CD4-positive, CD25-positive, alpha-beta regulatory T cell (primary cell): ENCODE data around the gene FBXL7. TPM values are rescaled to one million over a fixed set of nuclear protein-coding genes. Genes with fewer than 3 reads are reported as not detected.

ENCODE experiments used
- ATAC-seq, 2 donors: fragments of 150-1000 bp; cut with Tn5 transposase; one replicate each; pipeline ENCODE4 v1.10.0; 2021; ENCODE audit warnings: low read depth in 2 of 2, moderate number of reproducible peaks in 2 of 2, moderate library complexity in 1 of 2
- DNase-seq, 3 donors: peaks; one replicate each; pipeline versions ENCODE4 v3.0.0 to v3.0.0-alpha.2; 2012 to 2022; ENCODE audit warnings: mixed read lengths in 1 of 3
- H3K27ac ChIP-seq: one replicate; pipeline ENCODE4 v1.7.0; 2013; ENCODE audit warnings: mild to moderate bottlenecking, low read length; ENCODE audit not compliant: insufficient read depth, poor library complexity, severe bottlenecking
- H3K27me3 ChIP-seq: one replicate; pipeline ENCODE4 v1.7.0; 2013; ENCODE audit warnings: low read length; ENCODE audit not compliant: control insufficient read depth, insufficient read depth
- H3K36me3 ChIP-seq: one replicate; pipeline ENCODE4 v1.7.0; 2013; ENCODE audit warnings: mild to moderate bottlenecking, low read length, moderate library complexity; ENCODE audit not compliant: control insufficient read depth, insufficient read depth
- H3K4me1 ChIP-seq: 2 replicates; pipeline ENCODE4 v1.7.0; 2013; ENCODE audit warnings: mild to moderate bottlenecking, low read length; ENCODE audit not compliant: insufficient read depth, control insufficient read depth, poor library complexity, severe bottlenecking
- H3K4me3 ChIP-seq: one replicate; pipeline ENCODE4 v1.7.0; 2013; ENCODE audit warnings: low read depth, mild to moderate bottlenecking, low read length, moderate library complexity
- H3K9me3 ChIP-seq, 2 experiments: 1 replicate in 1 of 2; 2 replicates in 1 of 2; pipeline ENCODE4 v1.7.0; 2013; ENCODE audit warnings: low read length in 2 of 2, mild to moderate bottlenecking in 1 of 2, moderate library complexity in 1 of 2; ENCODE audit not compliant: control insufficient read depth in 2 of 2
- H3K27ac Mint-ChIP-seq, 3 donors: one replicate each; pipeline ENCODE4 v1.8.0; 2020 to 2022; ENCODE audit warnings: mild to moderate bottlenecking in 3 of 3, mixed read lengths in 3 of 3, moderate library complexity in 2 of 3
- H3K27me3 Mint-ChIP-seq: one replicate; pipeline ENCODE4 v1.8.0; 2022; ENCODE audit warnings: mild to moderate bottlenecking, mixed read lengths
- H3K36me3 Mint-ChIP-seq: one replicate; pipeline ENCODE4 v1.8.0; 2020; ENCODE audit warnings: mixed read lengths
- H3K4me1 Mint-ChIP-seq, 4 donors: one replicate each; pipeline ENCODE4 v1.8.0; 2020 to 2022; ENCODE audit warnings: mixed read lengths in 4 of 4, mild to moderate bottlenecking in 1 of 4
- H3K4me3 Mint-ChIP-seq, 4 donors: one replicate each; pipeline ENCODE4 v1.8.0; 2020 to 2022; ENCODE audit warnings: mild to moderate bottlenecking in 4 of 4, mixed read lengths in 4 of 4, moderate library complexity in 3 of 4
- H3K9me3 Mint-ChIP-seq, 7 donors: one replicate each; pipeline ENCODE4 v1.8.0; 2020 to 2022; ENCODE audit warnings: mixed read lengths in 7 of 7, mild to moderate bottlenecking in 3 of 7, moderate library complexity in 2 of 7
- polyA plus RNA-seq, 4 donors: library from polyadenylated mRNA; unstranded; fragments of 300-500 nt; fragmentation: Illumina TruSeq; gene quantifications; one replicate each; pipeline ENCODE4 v1.2.3, GENCODE V29; 2021
- total RNA-seq: library from RNA; stranded (reverse); gene quantifications from one replicate; pipeline ENCODE4 v1.2.3, GENCODE V29; 2022

The FBXL7 gene
- total and polyA plus RNA-seq, 5 donors from 2014 or later: not detected

DNA sequence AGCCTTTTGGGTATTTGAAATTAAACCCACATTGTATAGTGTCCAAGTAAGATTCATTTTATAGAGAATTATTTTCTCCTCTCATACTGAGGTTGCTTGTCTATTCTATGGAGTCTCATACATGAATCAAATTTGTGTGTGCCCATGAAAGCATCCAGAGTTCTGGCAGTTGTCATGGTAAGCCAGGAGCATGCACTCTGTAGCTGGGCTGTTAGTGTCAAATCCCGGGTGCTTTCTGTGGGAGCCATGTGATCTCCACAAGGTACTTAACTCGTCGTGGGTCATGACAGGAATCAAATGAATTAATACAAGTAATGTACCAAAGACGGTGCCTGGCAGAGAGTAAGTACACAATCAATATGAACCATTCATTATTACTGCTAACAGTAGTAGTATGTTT, 58.7 kb downstream of the FBXL7 start:
- H3K27ac ChIP-seq: no peak overlapping the region
- Mint-ChIP-seq H3K4me1 (no peaks in the 10 kb centered on the region), H3K9me3 (peaks cover 0 to 6% (median 2%) of the 10 kb centered on the region in 7 donors), H3K4me3 (no peak overlapping the region), H3K27me3 (no peaks in the 10 kb centered on the region), H3K36me3 (no peaks in the 10 kb centered on the region), H3K27ac (no peak overlapping the region)
- H3K27me3 ChIP-seq: no peaks in the 10 kb centered on the region
- ATAC-seq: no peak
- no peak overlapping the region for H3K4me3 ChIP-seq
- no peaks in the 10 kb centered on the region for H3K36me3 ChIP-seq
- no peaks in the 10 kb centered on the region for H3K4me1 ChIP-seq
- no peak for DNase-seq
- H3K9me3 ChIP-seq: peaks cover 0 to 2% of the 10 kb centered on the region in 2 experiments

DNA sequence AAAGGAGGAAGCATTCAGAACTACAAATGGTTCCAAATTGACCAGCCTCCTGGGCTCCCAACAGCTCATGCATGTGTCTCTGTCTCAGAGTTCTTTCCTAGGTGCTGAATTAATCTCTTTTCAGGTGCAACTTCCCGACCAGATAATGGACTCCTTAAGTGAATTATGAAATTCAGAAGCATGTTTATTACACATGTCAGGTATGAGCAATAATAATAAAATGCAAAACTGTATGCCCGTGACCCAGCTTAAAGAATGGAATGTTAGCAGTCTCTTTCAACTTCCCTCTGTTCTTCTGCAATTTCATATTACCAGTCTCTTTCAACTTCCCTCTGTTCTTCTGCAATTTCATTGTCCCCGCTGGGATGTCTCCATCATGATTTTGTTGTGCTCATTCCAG, 60.4 kb downstream of the FBXL7 start:
- Mint-ChIP-seq H3K4me3 (no peak overlapping the region), H3K4me1 (no peaks in the 10 kb centered on the region), H3K36me3 (no peaks in the 10 kb centered on the region), H3K27me3 (no peaks in the 10 kb centered on the region), H3K27ac (no peak overlapping the region), H3K9me3 (peaks cover 0 to 6% (median 2%) of the 10 kb centered on the region in 7 donors)
- H3K36me3 ChIP-seq: no peaks in the 10 kb centered on the region
- ATAC-seq (no peak), DNase-seq (no peak)
- no peaks in the 10 kb centered on the region for H3K27me3 ChIP-seq
- H3K9me3 ChIP-seq: no peaks in the 10 kb centered on the region
- no peak overlapping the region for H3K4me3 ChIP-seq
- no peak overlapping the region for H3K27ac ChIP-seq
- no peaks in the 10 kb centered on the region for H3K4me1 ChIP-seq

DNA sequence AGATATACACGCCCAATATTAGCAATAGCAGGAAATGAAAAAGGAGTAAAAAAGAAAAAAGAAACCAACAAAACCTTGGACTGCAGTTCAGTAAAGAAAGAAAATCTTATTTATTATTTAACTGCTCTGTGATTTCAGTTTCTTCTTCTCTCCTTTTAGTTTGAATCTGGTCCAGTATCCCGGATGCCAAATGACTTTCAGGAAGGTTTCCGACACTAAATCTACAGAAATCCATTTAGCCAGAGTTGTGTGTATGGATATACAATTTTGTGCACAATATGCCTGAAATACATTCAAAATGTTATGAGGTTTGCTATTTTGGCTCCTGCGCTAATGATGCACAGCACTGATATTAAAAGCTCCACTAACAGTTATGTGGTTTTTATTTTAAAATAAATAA, 64.5 kb downstream of the FBXL7 start:
- Mint-ChIP-seq H3K4me1 (no peaks in the 10 kb centered on the region), H3K27ac (no peak overlapping the region), H3K9me3 (peaks cover 0 to 6% (median 2%) of the 10 kb centered on the region in 7 donors), H3K27me3 (no peaks in the 10 kb centered on the region), H3K36me3 (no peaks in the 10 kb centered on the region), H3K4me3 (no peak overlapping the region)
- no peaks in the 10 kb centered on the region for H3K4me1 ChIP-seq
- ATAC-seq (no peak), DNase-seq (no peak)
- H3K36me3 ChIP-seq: no peaks in the 10 kb centered on the region
- H3K4me3 ChIP-seq: no peak overlapping the region
- no peaks in the 10 kb centered on the region for H3K9me3 ChIP-seq
- no peak overlapping the region for H3K27ac ChIP-seq
- H3K27me3 ChIP-seq: no peaks in the 10 kb centered on the region

DNA sequence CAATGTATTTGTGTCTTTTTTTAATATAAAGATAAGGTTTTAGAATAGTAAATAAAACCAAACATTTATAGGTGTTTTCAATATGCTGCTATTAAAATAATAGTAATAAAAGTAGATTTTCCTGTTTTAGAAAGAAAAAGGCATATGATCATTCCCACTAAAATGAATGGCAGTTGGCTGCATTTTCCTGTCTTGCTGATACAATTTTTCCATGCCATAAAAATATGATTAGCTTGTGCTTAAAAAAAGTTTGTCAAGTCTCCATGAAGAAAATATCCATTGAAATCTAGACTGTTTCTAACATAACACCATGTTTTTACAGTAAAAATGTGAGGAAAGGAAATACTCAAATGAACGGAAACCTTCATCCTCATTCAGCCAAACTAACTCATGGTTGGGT, 65.0 kb downstream of the FBXL7 start:
- H3K4me3 Mint-ChIP-seq: no peak overlapping the region
- Histone ChIP-seq H3K27ac (no peak overlapping the region), H3K4me3 (no peak overlapping the region), H3K36me3 (no peaks in the 10 kb centered on the region), H3K9me3 (no peaks in the 10 kb centered on the region), H3K4me1 (no peaks in the 10 kb centered on the region), H3K27me3 (no peaks in the 10 kb centered on the region)
- H3K36me3 Mint-ChIP-seq: no peaks in the 10 kb centered on the region
- no peaks in the 10 kb centered on the region for H3K4me1 Mint-ChIP-seq
- H3K9me3 Mint-ChIP-seq: peaks cover 0 to 6% (median 2%) of the 10 kb centered on the region in 7 donors
- H3K27ac Mint-ChIP-seq: no peak overlapping the region
- no peak for DNase-seq
- no peaks in the 10 kb centered on the region for H3K27me3 Mint-ChIP-seq
- ATAC-seq: no peak

DNA sequence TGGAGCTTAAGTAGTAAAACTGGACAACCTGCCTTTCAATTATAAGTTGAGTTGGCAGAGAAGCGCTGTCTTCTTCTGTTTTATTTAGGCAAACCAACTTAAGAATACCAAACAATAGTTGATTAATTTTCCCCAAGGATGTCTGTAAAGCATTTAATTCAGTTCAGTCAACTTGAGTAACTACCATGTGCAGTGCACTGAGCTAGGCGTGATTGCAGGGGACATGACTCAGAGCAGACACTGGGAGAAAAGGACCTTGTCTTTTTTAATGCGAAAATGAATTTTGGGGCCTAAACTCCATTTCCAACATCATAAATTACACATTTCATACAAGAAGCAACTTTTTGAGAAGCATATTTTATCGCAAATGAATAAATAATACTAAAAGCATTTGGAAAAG, 66.3 kb downstream of the FBXL7 start:
- Mint-ChIP-seq H3K9me3 (peaks cover 0 to 6% (median 2%) of the 10 kb centered on the region in 7 donors), H3K27ac (no peak overlapping the region), H3K4me1 (no peaks in the 10 kb centered on the region), H3K4me3 (no peak overlapping the region), H3K27me3 (no peaks in the 10 kb centered on the region), H3K36me3 (no peaks in the 10 kb centered on the region)
- no peaks in the 10 kb centered on the region for H3K9me3 ChIP-seq
- no peaks in the 10 kb centered on the region for H3K4me1 ChIP-seq
- no peaks in the 10 kb centered on the region for H3K36me3 ChIP-seq
- no peak overlapping the region for H3K4me3 ChIP-seq
- no peaks in the 10 kb centered on the region for H3K27me3 ChIP-seq
- no peak overlapping the region for H3K27ac ChIP-seq
- ATAC-seq (no peak), DNase-seq (no peak)

DNA sequence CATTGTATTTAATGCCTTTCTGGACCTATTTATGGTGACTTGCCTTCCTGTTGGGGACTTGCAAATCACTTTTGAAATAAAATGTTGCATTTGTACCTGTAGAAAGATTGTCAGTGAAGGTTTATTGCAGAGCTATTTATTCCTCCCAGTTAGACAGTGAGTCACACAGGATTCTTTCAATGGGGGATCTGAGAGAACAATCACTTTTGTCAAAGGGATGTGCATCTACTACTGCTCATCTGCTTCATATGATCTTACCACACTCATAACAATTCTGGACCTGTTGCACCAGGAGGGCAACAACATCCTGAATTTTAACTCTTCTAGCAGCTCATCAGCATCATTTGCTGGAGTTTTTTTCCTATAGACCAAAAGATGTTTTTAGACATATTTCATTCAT, 66.8 kb downstream of the FBXL7 start:
- no peak for ATAC-seq
- H3K27me3 Mint-ChIP-seq: no peaks in the 10 kb centered on the region
- no peak overlapping the region for H3K27ac Mint-ChIP-seq

GRCh38 chr5:15570491-15570890, 70.5 kb downstream of the FBXL7 start:
- peaks cover 0 to 6% (median 0%) of the 10 kb centered on the region in 7 donors for H3K9me3 Mint-ChIP-seq
- no peak for DNase-seq
- Histone ChIP-seq H3K9me3 (no peaks in the 10 kb centered on the region), H3K4me1 (no peaks in the 10 kb centered on the region), H3K27me3 (no peaks in the 10 kb centered on the region), H3K36me3 (no peaks in the 10 kb centered on the region), H3K27ac (no peak overlapping the region), H3K4me3 (no peak overlapping the region)
- H3K4me3 Mint-ChIP-seq: no peak overlapping the region
- H3K27ac Mint-ChIP-seq: no peak overlapping the region
- no peaks in the 10 kb centered on the region for H3K27me3 Mint-ChIP-seq
- no peak for ATAC-seq
- H3K4me1 Mint-ChIP-seq: no peaks in the 10 kb centered on the region
- H3K36me3 Mint-ChIP-seq: no peaks in the 10 kb centered on the region

More for the DNA sequence above, 66.8 kb downstream of the FBXL7 start:
- Histone ChIP-seq H3K27me3 (no peaks in the 10 kb centered on the region), H3K9me3 (no peaks in the 10 kb centered on the region), H3K36me3 (no peaks in the 10 kb centered on the region), H3K4me3 (no peak overlapping the region), H3K4me1 (no peaks in the 10 kb centered on the region), H3K27ac (no peak overlapping the region)
- no peak for DNase-seq
- Mint-ChIP-seq H3K9me3 (peaks cover 0 to 6% (median 0%) of the 10 kb centered on the region in 7 donors), H3K36me3 (no peaks in the 10 kb centered on the region), H3K4me1 (no peaks in the 10 kb centered on the region), H3K4me3 (no peak overlapping the region)

GRCh38 chr5:15571081-15571480, 71.1 kb downstream of the FBXL7 start:
- no peak for ATAC-seq

More at GRCh38 chr5:15571081-15571480, 71.1 kb downstream of the FBXL7 start:
- Mint-ChIP-seq H3K27ac (no peak overlapping the region), H3K4me1 (no peaks in the 10 kb centered on the region), H3K27me3 (no peaks in the 10 kb centered on the region), H3K36me3 (no peaks in the 10 kb centered on the region), H3K4me3 (no peak overlapping the region), H3K9me3 (peaks cover 0 to 8% (median 0%) of the 10 kb centered on the region in 7 donors)
- no peaks in the 10 kb centered on the region for H3K9me3 ChIP-seq
- H3K27me3 ChIP-seq: no peaks in the 10 kb centered on the region
- DNase-seq: no peak
- H3K4me1 ChIP-seq: no peaks in the 10 kb centered on the region
- H3K27ac ChIP-seq: no peak overlapping the region
- H3K4me3 ChIP-seq: no peak overlapping the region
- no peaks in the 10 kb centered on the region for H3K36me3 ChIP-seq
